OCI-LY3 (cell line): Measurements from ENCODE around the gene CSRP1.
A peak's percentile ranks its signal among the peaks of the same experiment; 100 is the strongest.

Experiments
- H2AFZ ChIP-seq: fragments of 200-600, 300-600 bp; shearing (Covaris generic); 2 replicates; pipeline ENCODE4 v1.6.0; 2014; ENCODE audit warnings: antibody characterized with exemption, low read depth, low read length
- H3K27ac ChIP-seq: fragments of 200-600, 300-600 bp; sonication (generic); 2 replicates; pipeline ENCODE4 v1.5.1; 2014; ENCODE audit warnings: mild to moderate bottlenecking, low read length, moderate library complexity, mixed read lengths
- H3K27me3 ChIP-seq: fragments of 200-600, 300-600 bp; sonication (generic); 2 replicates; pipeline ENCODE4 v1.6.1; 2014; ENCODE audit warnings: low read depth, low read length, mixed read lengths
- H3K36me3 ChIP-seq: fragments of 200-600, 300-600 bp; sonication (generic); replicated peaks from 2 replicates; pipeline ENCODE3; 2014; ENCODE audit warnings: low read depth, low read length, mixed read lengths
- H3K4me1 ChIP-seq: fragments of 300-600, 200-600 bp; sonication (generic); 2 replicates; pipeline ENCODE4 v1.6.1; 2014; ENCODE audit warnings: low read length, mixed read lengths
- H3K4me2 ChIP-seq: fragments of 200-600, 300-600 bp; sonication (generic); 2 replicates; pipeline ENCODE4 v1.6.1; 2014; ENCODE audit warnings: low read length, mixed read lengths
- H3K4me3 ChIP-seq: fragments of 300-600, 200-600 bp; sonication (generic); 2 replicates; pipeline ENCODE4 v1.5.1; 2014; ENCODE audit warnings: antibody characterized with exemption, mild to moderate bottlenecking, low read length, moderate library complexity
- H3K79me2 ChIP-seq: fragments of 300-600, 200-600 bp; shearing (Covaris generic); 2 replicates; pipeline ENCODE4 v1.6.1; 2014; ENCODE audit warnings: mild to moderate bottlenecking, low read length, mixed read lengths
- H3K9ac ChIP-seq: fragments of 300-600, 200-600 bp; shearing (Covaris generic); 2 replicates; pipeline ENCODE4 v1.6.0; 2014; ENCODE audit warnings: mild to moderate bottlenecking, low read length, moderate library complexity
- H3K9me3 ChIP-seq: fragments of 200-600, 300-600 bp; shearing (Covaris generic); 2 replicates; pipeline ENCODE4 v1.6.1; 2014; ENCODE audit warnings: low read length, mixed read lengths; ENCODE audit not compliant: insufficient read depth
- H4K20me1 ChIP-seq: fragments of 200-600, 300-600 bp; sonication (generic); 2 replicates; pipeline ENCODE4 v1.6.1; 2016; ENCODE audit warnings: low read length, mixed read lengths; ENCODE audit not compliant: insufficient read depth
- EZH2phosphoT487 ChIP-seq: fragments of 200-600 bp; shearing (Covaris generic); IDR thresholded peaks from 2 replicates; pipeline ENCODE4 v1.6.1; 2018; ENCODE audit warnings: antibody characterized with exemption, mixed run types, low read depth
- TF ChIP-seq, protein P1 (sequence below): fragments of 200-600, 300-600 bp; sonication (generic); IDR thresholded peaks from 2 replicates; pipeline ENCODE4 v1.5.1; 2014; ENCODE audit warnings: antibody characterized with exemption, low read length, low read depth

CSRP1 gene

GRCh38 chr1:201545851-201546492 is 39.0 kb upstream of the CSRP1 start:
- Histone ChIP-seq H3K4me1 (peaks cover 19% of the 10 kb centered on the region), H3K79me2 (no peaks in the 10 kb centered on the region), H4K20me1 (no peaks in the 10 kb centered on the region), H3K9me3 (no peaks in the 10 kb centered on the region), H2AFZ (peak overlapping the region; percentile 32; the same call in 1 of the 2 replicates), H3K36me3 (no peaks in the 10 kb centered on the region), H3K4me2 (peak overlapping the region; percentile 34), H3K4me3 (0 out of 2 replicates have a peak overlapping the region, but pooled peaks have one; percentile 10), H3K27me3 (no peaks in the 10 kb centered on the region), H3K9ac (no peak overlapping the region), H3K27ac (no peak overlapping the region)
- TF ChIP-seq, protein P1, sequence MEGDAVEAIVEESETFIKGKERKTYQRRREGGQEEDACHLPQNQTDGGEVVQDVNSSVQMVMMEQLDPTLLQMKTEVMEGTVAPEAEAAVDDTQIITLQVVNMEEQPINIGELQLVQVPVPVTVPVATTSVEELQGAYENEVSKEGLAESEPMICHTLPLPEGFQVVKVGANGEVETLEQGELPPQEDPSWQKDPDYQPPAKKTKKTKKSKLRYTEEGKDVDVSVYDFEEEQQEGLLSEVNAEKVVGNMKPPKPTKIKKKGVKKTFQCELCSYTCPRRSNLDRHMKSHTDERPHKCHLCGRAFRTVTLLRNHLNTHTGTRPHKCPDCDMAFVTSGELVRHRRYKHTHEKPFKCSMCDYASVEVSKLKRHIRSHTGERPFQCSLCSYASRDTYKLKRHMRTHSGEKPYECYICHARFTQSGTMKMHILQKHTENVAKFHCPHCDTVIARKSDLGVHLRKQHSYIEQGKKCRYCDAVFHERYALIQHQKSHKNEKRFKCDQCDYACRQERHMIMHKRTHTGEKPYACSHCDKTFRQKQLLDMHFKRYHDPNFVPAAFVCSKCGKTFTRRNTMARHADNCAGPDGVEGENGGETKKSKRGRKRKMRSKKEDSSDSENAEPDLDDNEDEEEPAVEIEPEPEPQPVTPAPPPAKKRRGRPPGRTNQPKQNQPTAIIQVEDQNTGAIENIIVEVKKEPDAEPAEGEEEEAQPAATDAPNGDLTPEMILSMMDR: peak; percentile 33
- TF ChIP-seq EZH2phosphoT487: no peak

DNA sequence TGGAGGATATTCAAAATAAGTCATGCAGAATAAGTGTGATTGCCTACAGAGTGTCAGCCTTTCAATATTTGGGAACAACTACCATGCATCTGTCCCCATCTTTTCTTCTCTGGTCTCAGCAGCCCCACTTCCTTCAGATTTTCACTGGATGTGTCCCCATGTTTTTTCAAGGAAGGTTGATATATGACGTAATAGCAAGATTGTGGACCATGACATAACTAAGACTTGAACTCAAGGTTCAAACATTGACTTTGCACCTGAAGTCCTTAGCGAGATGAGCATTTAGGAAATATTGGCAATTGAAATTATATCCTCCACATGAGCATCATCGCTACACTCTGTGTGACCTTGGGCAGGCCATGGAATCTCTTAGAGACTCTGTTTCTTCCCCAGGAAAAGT is 37.8 kb upstream of the CSRP1 start:
- TF ChIP-seq, protein P1: no peak
- no peak for TF ChIP-seq EZH2phosphoT487
- H4K20me1 ChIP-seq: no peaks in the 10 kb centered on the region
- H3K9me3 ChIP-seq: no peaks in the 10 kb centered on the region
- H3K27ac ChIP-seq: no peak overlapping the region
- no peak overlapping the region for H2AFZ ChIP-seq
- H3K4me2 ChIP-seq: no peak overlapping the region
- H3K4me3 ChIP-seq: no peak overlapping the region
- H3K79me2 ChIP-seq: no peaks in the 10 kb centered on the region
- peaks cover 8% of the 10 kb centered on the region; the same call in 1 of the 2 replicates for H3K27me3 ChIP-seq
- peaks cover 27% of the 10 kb centered on the region for H3K4me1 ChIP-seq
- no peaks in the 10 kb centered on the region for H3K36me3 ChIP-seq
- no peak overlapping the region for H3K9ac ChIP-seq

DNA sequence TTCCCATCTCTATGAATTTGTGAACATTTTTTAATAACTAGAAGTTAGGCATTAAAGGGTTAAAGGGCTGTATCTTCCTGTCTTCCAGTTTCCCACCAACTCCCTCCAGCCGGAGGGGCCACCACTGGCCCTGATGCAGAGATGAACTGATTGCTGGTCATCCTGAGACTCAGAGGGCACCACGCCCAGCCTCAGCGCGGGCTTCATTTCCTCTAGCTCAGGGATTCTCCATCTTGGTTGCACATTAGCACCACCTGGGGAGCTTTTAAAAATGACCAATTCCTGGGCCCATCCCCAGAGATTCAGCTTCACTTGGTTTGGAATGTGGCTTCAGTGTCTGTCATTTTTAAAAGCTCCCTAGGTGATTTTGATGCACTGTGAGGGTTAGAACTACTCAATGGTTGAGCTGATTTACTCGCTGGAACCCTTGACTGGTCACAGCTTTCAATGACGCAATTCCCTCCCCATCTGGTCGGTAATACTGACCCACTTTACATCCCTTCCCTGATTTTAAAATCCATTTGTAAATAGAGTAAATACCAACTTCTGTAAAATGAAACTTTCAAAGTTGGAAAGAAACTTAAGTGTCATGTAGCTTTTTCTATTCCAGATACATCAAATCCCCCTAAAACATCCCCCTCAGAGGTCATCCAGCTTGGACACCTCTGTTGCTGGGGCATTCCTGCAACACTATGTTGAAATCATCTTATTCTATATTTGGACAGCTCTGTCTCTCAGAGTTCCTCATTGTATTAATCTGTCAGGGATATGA is 37.1 kb upstream of the CSRP1 start:
- no peaks in the 10 kb centered on the region for H4K20me1 ChIP-seq
- no peak overlapping the region for H3K4me3 ChIP-seq
- H3K4me2 ChIP-seq: no peak overlapping the region
- no peaks in the 10 kb centered on the region for H3K9me3 ChIP-seq
- no peak overlapping the region for H2AFZ ChIP-seq
- H3K9ac ChIP-seq: no peak overlapping the region
- H3K27ac ChIP-seq: no peak overlapping the region
- TF ChIP-seq, protein P1: no peak
- no peak for TF ChIP-seq EZH2phosphoT487
- H3K36me3 ChIP-seq: no peaks in the 10 kb centered on the region
- no peaks in the 10 kb centered on the region for H3K79me2 ChIP-seq
- peaks cover 11% of the 10 kb centered on the region; the same call in 1 of the 2 replicates for H3K27me3 ChIP-seq
- H3K4me1 ChIP-seq: peaks cover 27% of the 10 kb centered on the region

- Histone ChIP-seq H3K9me3 (no peaks in the 10 kb centered on the region), H4K20me1 (no peaks in the 10 kb centered on the region), H3K4me2 (no peak overlapping the region; the same call in 1 of the 2 replicates), H3K27ac (no peak overlapping the region), H3K4me1 (peaks cover 27% of the 10 kb centered on the region), H2AFZ (no peak overlapping the region; the same call in 1 of the 2 replicates), H3K4me3 (no peak overlapping the region), H3K79me2 (no peaks in the 10 kb centered on the region), H3K9ac (no peak overlapping the region), H3K36me3 (no peaks in the 10 kb centered on the region), H3K27me3 (peaks cover 24% of the 10 kb centered on the region)
- TF ChIP-seq, protein P1: no peak
- no peak for TF ChIP-seq EZH2phosphoT487
Measured at GRCh38 chr1:201542309-201543035, 35.5 kb upstream of the CSRP1 start.
